ENCODE measurements around the gene TSPYL4.

The TSPYL4 gene

DNA sequence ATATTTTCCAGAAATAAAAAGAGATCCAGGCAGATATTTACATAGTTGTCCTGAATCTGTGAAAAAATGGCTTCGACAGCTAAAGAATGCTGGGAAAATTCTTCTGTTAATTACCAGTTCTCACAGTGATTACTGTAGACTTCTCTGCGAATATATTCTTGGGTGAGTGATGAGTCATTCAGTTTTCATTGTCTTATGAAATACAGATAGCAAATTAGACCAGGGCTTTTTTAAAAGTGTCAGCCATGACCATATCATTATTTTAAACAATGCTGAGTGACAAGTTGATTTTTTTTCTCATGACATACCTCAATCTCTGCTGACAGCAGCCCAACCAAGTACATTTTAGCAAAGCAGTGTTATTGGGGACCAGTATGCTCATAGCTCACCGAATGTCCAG lies 32.8 kb downstream of the TSPYL4 start:
- no peak for DNase-seq

DNA sequence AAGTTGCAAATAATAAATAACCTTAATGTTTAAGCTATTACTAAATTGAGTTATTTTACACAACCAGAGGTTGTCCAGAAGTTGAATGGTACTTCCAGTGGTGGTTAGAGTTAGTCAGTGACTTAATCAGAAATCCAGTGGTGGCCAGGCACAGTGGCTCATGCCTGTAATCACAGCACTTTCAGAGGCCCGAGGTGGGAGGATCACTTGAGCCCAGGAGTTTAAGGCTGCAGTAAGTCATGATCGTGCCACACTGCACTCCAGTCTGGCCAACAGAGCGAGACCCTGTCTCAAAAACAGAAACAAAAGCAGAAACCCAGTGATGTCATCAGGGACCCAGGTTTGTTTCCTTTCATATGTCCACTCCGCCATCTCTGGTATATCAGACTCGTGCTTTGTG lies 35.0 kb downstream of the TSPYL4 start:
- no peak for DNase-seq

DNA sequence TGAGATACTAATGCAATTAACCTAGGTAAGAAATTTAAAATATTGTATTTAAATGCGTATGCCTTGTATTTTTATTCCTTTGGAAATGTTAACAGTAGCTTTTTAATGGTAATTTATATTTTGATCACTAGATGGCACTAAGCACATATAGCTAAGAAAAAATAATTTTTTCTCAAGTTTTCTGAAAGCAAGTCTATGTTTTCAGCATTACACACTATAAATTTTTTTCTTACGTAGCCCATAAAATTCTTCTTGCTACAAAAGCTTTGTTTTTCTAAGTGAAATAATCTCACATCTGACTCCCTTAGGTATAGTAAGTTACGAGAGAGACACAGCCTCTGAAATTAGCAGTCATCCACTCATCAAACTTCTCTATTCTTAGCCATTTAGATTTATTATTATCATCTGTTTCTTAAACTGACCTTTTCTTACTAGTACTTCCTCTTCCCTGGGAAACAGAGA lies 35.7 kb downstream of the TSPYL4 start:
- DNase-seq, result no peak

DNA sequence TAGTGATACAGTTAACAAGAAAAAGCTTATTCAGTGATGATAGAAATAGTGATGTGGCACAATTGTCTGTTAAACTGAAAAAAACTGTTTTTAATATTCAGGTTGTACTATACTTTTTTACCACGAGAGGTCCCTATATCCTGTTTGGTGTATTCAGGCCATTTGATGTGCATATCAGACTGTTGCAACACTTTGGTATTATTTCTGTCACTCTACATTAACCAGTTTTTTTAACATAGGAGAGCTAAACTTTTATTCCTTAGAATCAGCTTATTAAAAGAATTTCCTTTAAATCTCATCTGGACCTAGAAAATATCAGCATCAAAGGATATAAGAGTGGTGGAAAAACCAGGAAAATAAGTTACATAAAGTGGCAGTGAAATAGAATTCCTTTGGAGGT lies 36.8 kb downstream of the TSPYL4 start:
- no peak for DNase-seq

DNA sequence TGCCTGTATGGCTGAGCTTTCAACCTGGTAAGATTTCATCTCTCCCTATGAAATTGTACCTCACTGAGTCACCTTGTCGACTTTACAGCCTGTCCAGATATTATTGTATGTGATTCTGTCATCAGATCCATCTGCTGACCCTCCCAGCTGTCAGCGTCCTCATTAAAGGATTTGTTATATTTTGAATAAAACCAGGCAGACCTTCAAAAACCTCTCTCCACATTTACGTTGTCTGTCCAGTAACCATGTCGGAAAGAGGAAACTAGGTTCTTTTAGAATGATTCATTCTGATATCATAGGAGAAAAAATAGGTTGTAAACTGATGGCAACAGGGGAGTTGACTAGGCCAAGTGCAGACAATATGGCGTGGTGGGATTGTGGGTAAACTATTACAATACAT lies 38.5 kb downstream of the TSPYL4 start:
- no peak for DNase-seq

DNA sequence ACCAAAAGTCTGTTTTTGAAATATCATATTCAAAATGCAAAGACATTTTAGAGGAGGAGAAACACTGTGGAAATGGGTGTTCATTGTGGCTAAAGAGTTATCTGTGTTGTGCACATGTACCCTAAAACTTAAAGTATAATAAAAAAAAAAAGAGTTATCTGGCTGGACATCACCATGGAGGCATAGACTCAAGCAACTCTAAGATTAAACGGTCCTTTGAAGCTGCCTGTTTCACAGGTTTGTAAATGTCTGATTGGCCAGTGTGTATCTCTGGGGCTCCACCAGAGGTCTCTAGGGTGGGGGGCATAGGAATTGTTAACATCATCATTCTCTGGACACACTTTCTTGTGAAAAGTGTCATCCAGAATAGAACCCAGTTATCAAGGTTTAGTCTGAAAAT lies 39.2 kb downstream of the TSPYL4 start:
- DNase-seq, result no peak

DNA sequence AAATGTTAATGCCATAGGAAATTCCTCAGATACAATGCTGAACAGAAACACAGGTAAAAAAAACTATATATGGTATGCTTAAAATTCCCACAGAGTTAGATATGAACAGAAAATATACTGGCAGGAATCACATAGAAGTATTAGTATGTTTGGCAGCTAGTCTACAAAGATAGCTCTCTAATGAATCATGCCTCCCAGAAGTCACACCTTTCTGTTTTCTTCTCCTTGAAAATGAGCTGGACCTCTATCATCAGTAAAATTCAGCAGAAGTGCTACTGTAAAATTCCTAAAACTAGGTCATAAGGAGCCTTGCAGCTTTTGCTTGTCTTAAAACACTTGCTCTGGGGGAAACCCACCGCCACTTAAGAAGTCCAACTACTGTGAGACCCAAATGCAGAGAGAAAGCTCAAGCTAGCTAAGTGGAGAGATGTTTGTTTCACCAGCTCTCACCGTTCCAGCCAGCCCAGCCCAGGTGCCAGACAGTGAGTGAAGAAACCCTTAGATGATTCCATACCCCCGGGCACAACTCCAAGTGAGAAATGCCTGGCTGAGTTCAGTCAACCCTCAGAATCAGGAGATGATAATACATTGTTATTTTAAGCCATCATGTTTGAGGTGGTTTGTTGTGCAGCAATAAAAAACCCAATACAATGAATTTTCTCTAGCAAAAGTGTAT lies 43.0 kb downstream of the TSPYL4 start:
- DNase-seq, result no peak

DNA sequence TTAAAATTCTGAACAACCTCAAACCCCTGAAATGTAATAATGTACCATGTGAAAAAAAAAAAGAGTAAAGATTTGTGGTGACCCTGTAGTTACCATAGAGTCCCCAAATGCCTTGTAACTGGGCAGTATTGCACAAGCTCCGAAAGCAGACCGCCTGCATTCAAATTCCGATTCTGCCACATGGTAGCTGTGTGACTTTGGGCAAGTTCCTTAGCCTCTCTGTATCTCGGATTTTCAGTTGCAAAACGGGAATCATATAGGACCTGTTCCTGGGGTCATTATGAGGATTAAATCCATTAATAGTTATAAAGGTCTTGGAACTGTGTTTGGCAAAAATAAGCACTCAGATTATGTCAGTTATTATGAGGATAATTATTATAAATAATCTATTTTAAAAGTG lies 43.6 kb downstream of the TSPYL4 start:
- DNase-seq, result no peak

DNA sequence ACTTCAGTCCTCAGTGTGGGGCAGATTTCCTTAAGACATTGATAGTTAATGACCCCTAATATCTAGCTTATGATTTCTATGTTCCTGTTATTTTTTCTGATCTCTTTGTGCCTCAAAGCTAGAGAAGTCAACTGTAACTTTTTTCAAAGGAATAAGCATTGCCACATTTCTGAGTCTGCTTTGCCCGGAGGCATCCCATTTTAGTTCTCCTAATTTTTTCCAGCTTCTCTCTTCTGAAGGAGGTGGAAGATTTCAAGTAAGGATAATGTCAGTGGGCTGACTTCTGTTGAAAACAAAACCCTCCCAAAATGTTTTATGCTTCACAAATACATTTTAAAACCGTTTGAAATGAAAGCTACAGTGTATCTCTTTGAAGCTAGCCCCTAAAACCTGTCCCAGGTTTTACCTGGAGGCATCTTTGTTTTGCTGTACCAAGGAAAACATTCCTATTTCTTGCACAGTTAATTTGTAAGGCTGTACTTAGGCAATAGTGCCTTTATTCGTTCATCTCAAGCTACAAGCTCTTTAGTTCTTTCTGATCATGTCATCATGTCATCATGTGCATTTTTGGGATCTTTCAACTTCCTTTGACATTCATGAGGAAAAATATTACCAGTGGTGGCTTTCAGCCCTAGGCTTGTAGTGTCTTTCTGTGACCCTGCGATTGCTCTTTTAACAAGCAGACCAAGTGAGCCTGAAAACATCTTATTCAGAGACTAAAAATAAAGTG lies 45.7 kb downstream of the TSPYL4 start:
- no peak for DNase-seq

DNA sequence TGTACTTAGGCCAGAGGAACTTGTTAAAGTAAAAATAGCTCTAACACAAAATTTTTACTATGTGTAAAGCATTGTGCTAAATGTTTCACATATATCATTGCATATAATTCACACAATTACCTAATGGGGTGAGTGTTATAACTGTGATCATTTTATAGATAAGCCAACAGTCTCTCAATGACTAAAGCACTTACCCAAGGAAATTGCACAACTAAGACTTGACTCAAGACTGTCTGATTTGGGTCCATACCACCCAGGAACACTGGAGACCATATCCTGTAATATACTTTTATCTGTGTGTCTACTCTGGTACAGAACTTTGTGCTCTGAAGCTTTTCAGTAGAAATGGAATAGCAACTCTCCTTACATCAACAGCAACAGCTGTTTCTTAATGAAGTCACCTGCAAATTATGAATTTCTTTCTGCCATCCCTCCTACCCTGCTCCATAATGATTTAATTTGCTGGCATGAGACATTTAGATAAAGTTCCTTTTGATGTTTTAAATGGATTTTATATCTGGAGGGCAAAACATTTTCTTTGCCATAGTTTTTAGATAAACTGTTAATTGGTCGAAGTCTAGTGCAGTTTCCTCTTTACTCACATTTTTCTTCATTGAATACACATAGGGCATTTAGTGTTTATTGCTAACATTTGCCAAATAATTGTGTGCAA lies 47.5 kb downstream of the TSPYL4 start:
- no peak for DNase-seq

DNA sequence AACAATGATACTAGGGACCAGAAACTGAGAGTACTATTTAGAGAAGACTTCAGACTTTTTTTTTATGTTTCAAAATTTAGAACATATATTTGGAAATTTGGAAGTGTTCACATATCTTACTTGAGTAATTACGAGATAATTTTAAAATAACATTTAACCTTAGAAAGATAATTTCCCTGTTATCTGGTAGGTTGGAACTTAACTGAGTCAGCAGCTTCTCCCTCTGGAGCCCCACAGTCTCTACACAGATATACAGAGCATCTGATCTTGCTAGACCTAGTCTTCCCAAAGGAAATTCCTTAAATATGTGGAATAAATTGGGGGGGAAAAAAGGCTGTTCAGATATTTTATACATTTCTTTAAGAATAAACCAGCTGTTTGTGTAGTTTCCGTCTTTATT lies 48.6 kb downstream of the TSPYL4 start:
- no peak for DNase-seq

DNA sequence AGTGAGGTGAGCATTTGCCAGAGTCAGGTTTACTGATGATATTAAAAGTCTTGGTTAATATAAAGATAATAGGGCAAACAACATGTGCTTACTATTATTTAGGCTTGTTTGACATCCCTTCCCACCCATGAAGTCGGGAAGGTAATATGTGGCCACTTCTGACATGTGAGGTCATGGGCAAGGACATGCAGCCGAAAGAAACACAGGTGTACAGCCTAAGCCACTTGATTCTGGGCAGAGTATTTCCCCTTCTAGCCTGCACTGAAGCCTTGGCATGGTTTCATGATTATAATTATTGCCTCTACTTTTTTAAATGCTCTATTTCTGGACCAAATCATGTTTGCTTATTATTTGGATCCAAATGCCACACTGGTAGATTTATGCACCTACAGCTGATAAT lies 52.3 kb downstream of the TSPYL4 start:
- no peak for DNase-seq

DNA sequence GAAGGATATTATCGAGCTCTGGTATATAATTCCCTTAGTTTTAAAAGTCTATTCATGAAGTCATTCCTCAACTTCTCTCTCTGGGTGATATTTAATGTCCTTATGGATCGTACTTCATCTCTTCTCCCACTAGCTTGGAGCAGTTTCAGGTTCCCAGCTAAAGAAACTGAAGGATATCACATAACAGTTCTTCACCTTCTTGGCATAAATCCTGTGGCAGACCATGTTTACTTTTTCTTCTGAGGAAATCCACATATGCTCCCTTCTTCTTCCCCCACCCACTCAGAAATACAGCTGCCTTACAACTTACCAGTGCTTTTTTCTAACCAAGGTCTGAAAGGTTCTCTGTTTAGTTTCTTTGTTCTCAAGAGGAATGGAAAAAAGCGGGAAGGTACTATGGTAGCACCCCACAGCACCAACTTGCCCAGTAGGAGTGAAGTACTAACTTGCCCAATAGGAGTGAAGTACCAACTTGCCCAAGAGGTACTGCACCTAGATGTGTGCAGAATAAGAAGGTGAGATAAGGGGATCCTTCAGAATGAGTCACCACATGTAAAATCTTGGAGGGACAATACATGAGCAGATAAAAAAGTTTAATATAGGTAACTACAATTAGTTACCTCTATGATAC lies 53.1 kb downstream of the TSPYL4 start:
- peak; percentile 51 for DNase-seq
